ENCODE data around the gene RALGAPB. TPM values are rescaled to one million over a fixed set of nuclear protein-coding genes. Genes with fewer than 3 reads are reported as not detected.

Gene RALGAPB
- polyA plus RNA-seq, 1 donor (not counting 4 experiments of a cell fraction or from before 2014, with no cell fraction given) = 23.8 TPM

- H2AFZ ChIP-seq (ENCODE audit: control insufficient read depth, low read length) = peak within 1 kb of the TSS; percentile 89
- peaks cover 29 to 41% of the 10 kb centered on the region in 2 experiments for H3K36me3 ChIP-seq (ENCODE audit: control insufficient read depth in 2 of 2, extremely low read depth in 1 of 2, insufficient read depth in 2 of 2, low read length in 2 of 2)
- H3K27ac ChIP-seq (ENCODE audit: control insufficient read depth, insufficient read depth, low read length) = peak within 1 kb of the TSS; percentile 92
- peaks cover 7% of the 10 kb centered on the region for H3K9me1 ChIP-seq (ENCODE audit: control insufficient read depth, extremely low read depth, insufficient read depth, low read length)
- DNase-seq (ENCODE audit: low read depth, low spot score) (peak; percentile 77), FAIRE-seq (peak; percentile 62)
- no peaks in the 10 kb centered on the region for H3K27me3 ChIP-seq (ENCODE audit: control insufficient read depth, extremely low read depth, insufficient read depth, low read length)
- TF ChIP-seq EZH2 (IDR thresholded peaks at IDR 0.05; ENCODE audit: low read length) = no peak
- peak; percentile 99 to 100 (median 100) for TF ChIP-seq CTCF (optimal IDR thresholded peaks at IDR 0.05 in 1 of 3, IDR thresholded peaks at IDR 0.05 in 1 of 3, conservative IDR thresholded peaks at IDR 0.05 in 1 of 3; ENCODE audit: extremely low read depth in 1 of 3, insufficient read depth in 2 of 3, low read length in 3 of 3)
- H4K20me1 ChIP-seq (ENCODE audit: control insufficient read depth, extremely low read depth, insufficient read depth, low read length) = peaks cover 34% of the 10 kb centered on the region
- peak within 1 kb of the TSS; percentile 99 for H3K9ac ChIP-seq (ENCODE audit: control insufficient read depth, extremely low read depth, insufficient read depth, low read length)
- peak within 1 kb of the TSS; percentile 90 to 99 (median 98) for H3K4me3 ChIP-seq (ENCODE audit: control insufficient read depth in 2 of 3, extremely low read depth in 1 of 3, insufficient read depth in 2 of 3, low read depth in 1 of 3, low read length in 3 of 3)
- H3K79me2 ChIP-seq (ENCODE audit: control insufficient read depth, insufficient read depth, low read length) = peaks cover 51% of the 10 kb centered on the region
- peaks cover 25% of the 10 kb centered on the region for H3K4me1 ChIP-seq (ENCODE audit: control insufficient read depth, extremely low read depth, insufficient read depth, low read length)
- H3K4me2 ChIP-seq (ENCODE audit: control insufficient read depth, extremely low read depth, insufficient read depth, low read depth, low read length) = peak within 1 kb of the TSS; percentile 84
- H3K9me3 ChIP-seq (ENCODE audit: control insufficient read depth, low read depth, low read length) = no peaks in the 10 kb centered on the region
- dilution Hi-C loops (cut with MboI; ENCODE audit: extremely low pct_ligation_motif_present, low sequenced_read_pairs) = no loop called here
Measured at GRCh38 chr20:38434770-38435554, 37.7 kb upstream of the RALGAPB start, which contains the start of gene SNHG17. Gene SNHG17, minus strand, starts transcription at chr20:38435328.

GRCh38 chr20:38435555-38435939 lies 37.1 kb upstream of the RALGAPB start:
- Histone ChIP-seq H3K9me1 (ENCODE audit: control insufficient read depth, extremely low read depth, insufficient read depth, low read length) (peaks cover 7% of the 10 kb centered on the region), H3K27me3 (ENCODE audit: control insufficient read depth, extremely low read depth, insufficient read depth, low read length) (no peaks in the 10 kb centered on the region), H3K4me2 (ENCODE audit: control insufficient read depth, extremely low read depth, insufficient read depth, low read depth, low read length) (peak overlapping the region; percentile 78), H3K79me2 (ENCODE audit: control insufficient read depth, insufficient read depth, low read length) (peaks cover 47% of the 10 kb centered on the region), H3K9me3 (ENCODE audit: control insufficient read depth, low read depth, low read length) (no peaks in the 10 kb centered on the region), H2AFZ (ENCODE audit: control insufficient read depth, low read length) (peak overlapping the region; percentile 78), H4K20me1 (ENCODE audit: control insufficient read depth, extremely low read depth, insufficient read depth, low read length) (peaks cover 33% of the 10 kb centered on the region), H3K36me3 (ENCODE audit: control insufficient read depth in 2 of 2, extremely low read depth in 1 of 2, insufficient read depth in 2 of 2, low read length in 2 of 2) (peaks cover 28 to 41% of the 10 kb centered on the region in 2 experiments), H3K9ac (ENCODE audit: control insufficient read depth, extremely low read depth, insufficient read depth, low read length) (peak overlapping the region; percentile 99), H3K27ac (ENCODE audit: control insufficient read depth, insufficient read depth, low read length) (peak overlapping the region; percentile 92), H3K4me1 (ENCODE audit: control insufficient read depth, extremely low read depth, insufficient read depth, low read length) (peaks cover 25% of the 10 kb centered on the region), H3K4me3 (ENCODE audit: control insufficient read depth in 2 of 3, extremely low read depth in 1 of 3, insufficient read depth in 2 of 3, low read depth in 1 of 3, low read length in 3 of 3) (peak overlapping the region in 2 of 3 experiments; percentile 98 to 99)
- DNase-seq (ENCODE audit: low read depth, low spot score) (no peak), FAIRE-seq (no peak)
- no peak for TF ChIP-seq CTCF (optimal IDR thresholded peaks at IDR 0.05 in 1 of 3, IDR thresholded peaks at IDR 0.05 in 1 of 3, conservative IDR thresholded peaks at IDR 0.05 in 1 of 3; ENCODE audit: extremely low read depth in 1 of 3, insufficient read depth in 2 of 3, low read length in 3 of 3)
- TF ChIP-seq EZH2 (IDR thresholded peaks at IDR 0.05; ENCODE audit: low read length) = no peak
- dilution Hi-C loops (cut with MboI; ENCODE audit: extremely low pct_ligation_motif_present, low sequenced_read_pairs) = no loop called here

All from keratinocyte (primary cell).